ENCODE measurements around the gene BRAF.

The BRAF gene

DNA sequence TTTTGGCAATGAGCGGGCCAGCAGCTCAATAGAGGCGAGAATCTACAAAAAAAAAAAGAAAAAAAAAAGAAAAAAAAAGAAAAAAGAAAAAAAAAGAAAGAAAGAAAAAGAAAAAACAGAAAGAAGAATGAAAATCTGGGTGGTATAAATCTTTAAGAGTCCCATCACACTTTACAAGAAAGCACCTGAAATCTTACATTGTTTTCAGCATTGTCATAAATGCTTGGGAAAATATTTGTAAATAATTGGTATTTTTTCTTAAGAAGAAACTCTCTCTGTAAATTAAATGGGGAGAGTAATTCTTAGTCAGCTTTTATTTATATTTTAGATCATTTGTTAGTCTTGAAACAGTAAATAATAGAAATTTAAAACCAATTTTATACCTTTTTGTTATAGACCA, 190.0 kb downstream of the BRAF start:
- Histone ChIP-seq H3K4me1 (ENCODE audit: insufficient read depth, low read length, severe bottlenecking) (no peaks in the 10 kb centered on the region), H3K27ac (ENCODE audit: low read depth, low read length, poor library complexity, severe bottlenecking) (no peak overlapping the region), H3K36me3 (ENCODE audit: insufficient read depth, low read length) (peaks cover 16% of the 10 kb centered on the region; the same call in 1 of the 2 replicates), H3F3A (ENCODE audit: insufficient read depth, low read length) (no peaks in the 10 kb centered on the region), H3K27me3 (ENCODE audit: insufficient read depth, low read length) (no peaks in the 10 kb centered on the region), H3K79me2 (ENCODE audit: insufficient read depth, low read length) (no peaks in the 10 kb centered on the region), H3K9me3 (ENCODE audit: low read length) (no peaks in the 10 kb centered on the region), H3K9me2 (ENCODE audit: low read depth, low read length) (no peaks in the 10 kb centered on the region), H2AFZ (ENCODE audit: low read length) (no peak overlapping the region), H3K4me3 (ENCODE audit: low read depth, low read length, poor library complexity, severe bottlenecking) (no peak overlapping the region), H3K4me2 (ENCODE audit: low read length) (no peak overlapping the region), H4K20me1 (ENCODE audit: insufficient read depth, low read length) (no peaks in the 10 kb centered on the region), H3K9ac (ENCODE audit: low read length) (no peak overlapping the region)
- TF ChIP-seq, protein P1, sequence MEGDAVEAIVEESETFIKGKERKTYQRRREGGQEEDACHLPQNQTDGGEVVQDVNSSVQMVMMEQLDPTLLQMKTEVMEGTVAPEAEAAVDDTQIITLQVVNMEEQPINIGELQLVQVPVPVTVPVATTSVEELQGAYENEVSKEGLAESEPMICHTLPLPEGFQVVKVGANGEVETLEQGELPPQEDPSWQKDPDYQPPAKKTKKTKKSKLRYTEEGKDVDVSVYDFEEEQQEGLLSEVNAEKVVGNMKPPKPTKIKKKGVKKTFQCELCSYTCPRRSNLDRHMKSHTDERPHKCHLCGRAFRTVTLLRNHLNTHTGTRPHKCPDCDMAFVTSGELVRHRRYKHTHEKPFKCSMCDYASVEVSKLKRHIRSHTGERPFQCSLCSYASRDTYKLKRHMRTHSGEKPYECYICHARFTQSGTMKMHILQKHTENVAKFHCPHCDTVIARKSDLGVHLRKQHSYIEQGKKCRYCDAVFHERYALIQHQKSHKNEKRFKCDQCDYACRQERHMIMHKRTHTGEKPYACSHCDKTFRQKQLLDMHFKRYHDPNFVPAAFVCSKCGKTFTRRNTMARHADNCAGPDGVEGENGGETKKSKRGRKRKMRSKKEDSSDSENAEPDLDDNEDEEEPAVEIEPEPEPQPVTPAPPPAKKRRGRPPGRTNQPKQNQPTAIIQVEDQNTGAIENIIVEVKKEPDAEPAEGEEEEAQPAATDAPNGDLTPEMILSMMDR (IDR thresholded peaks at IDR 0.05; ENCODE audit: low read length): no peak
- TF ChIP-seq EZH2 (IDR thresholded peaks at IDR 0.05; ENCODE audit: borderline replicate concordance, low read length): no peak

DNA sequence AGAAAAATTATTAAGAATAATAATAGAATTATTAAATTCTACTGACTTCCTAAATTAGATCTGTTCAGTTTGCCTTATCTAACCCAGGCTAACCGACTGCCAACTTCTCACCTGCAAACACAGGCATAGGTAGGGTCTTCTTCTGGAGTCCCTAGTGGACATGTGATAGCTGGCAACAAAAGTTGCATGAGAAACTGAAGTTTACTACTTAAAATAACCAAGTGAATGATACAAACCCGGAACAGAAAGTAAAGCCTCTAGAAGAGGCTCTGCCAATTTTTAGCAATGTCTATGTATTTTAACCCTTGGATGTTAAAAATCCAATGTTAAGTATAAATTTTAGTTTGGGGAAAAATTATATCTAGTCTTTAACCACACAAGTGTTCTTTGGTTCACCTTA, 190.6 kb downstream of the BRAF start:
- Histone ChIP-seq H3K4me3 (ENCODE audit: low read depth, low read length, poor library complexity, severe bottlenecking) (no peak overlapping the region), H3K4me1 (ENCODE audit: insufficient read depth, low read length, severe bottlenecking) (no peaks in the 10 kb centered on the region), H3K79me2 (ENCODE audit: insufficient read depth, low read length) (no peaks in the 10 kb centered on the region), H3K4me2 (ENCODE audit: low read length) (no peak overlapping the region), H3K9ac (ENCODE audit: low read length) (no peak overlapping the region), H3F3A (ENCODE audit: insufficient read depth, low read length) (no peaks in the 10 kb centered on the region), H3K9me3 (ENCODE audit: low read length) (no peaks in the 10 kb centered on the region), H3K36me3 (ENCODE audit: insufficient read depth, low read length) (peaks cover 12% of the 10 kb centered on the region; the same call in 1 of the 2 replicates), H3K27ac (ENCODE audit: low read depth, low read length, poor library complexity, severe bottlenecking) (no peak overlapping the region), H3K27me3 (ENCODE audit: insufficient read depth, low read length) (no peaks in the 10 kb centered on the region), H2AFZ (ENCODE audit: low read length) (no peak overlapping the region), H3K9me2 (ENCODE audit: low read depth, low read length) (no peaks in the 10 kb centered on the region), H4K20me1 (ENCODE audit: insufficient read depth, low read length) (no peaks in the 10 kb centered on the region)
- TF ChIP-seq, protein P1 (IDR thresholded peaks at IDR 0.05; ENCODE audit: low read length): no peak
- no peak for TF ChIP-seq EZH2 (IDR thresholded peaks at IDR 0.05; ENCODE audit: borderline replicate concordance, low read length)

DNA sequence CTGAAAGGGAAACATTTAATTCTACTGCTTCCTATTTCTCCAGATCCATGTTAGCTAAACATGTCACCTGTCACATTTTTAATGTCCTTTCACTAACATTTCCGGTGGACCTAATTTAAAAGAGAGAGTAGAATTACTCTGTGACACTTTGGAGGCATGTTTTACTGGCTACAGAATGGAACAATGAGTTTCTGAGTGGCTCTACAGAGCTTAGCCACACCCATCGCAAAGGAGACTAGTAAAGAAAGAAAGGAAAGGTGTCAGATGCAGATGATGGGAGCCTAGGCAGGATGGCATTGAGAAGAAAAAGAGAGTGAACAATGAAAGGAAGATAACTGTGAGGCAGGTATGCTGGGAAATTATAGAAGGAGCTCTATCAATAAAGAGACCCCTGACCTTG, 192.3 kb downstream of the BRAF start:
- Histone ChIP-seq H4K20me1 (ENCODE audit: insufficient read depth, low read length) (no peaks in the 10 kb centered on the region), H3F3A (ENCODE audit: insufficient read depth, low read length) (no peaks in the 10 kb centered on the region), H3K27ac (ENCODE audit: low read depth, low read length, poor library complexity, severe bottlenecking) (no peak overlapping the region), H3K4me3 (ENCODE audit: low read depth, low read length, poor library complexity, severe bottlenecking) (no peak overlapping the region), H3K9ac (ENCODE audit: low read length) (no peak overlapping the region), H3K27me3 (ENCODE audit: insufficient read depth, low read length) (no peaks in the 10 kb centered on the region), H2AFZ (ENCODE audit: low read length) (no peak overlapping the region), H3K4me2 (ENCODE audit: low read length) (no peak overlapping the region), H3K9me3 (ENCODE audit: low read length) (no peaks in the 10 kb centered on the region), H3K36me3 (ENCODE audit: insufficient read depth, low read length) (peaks cover 4% of the 10 kb centered on the region; the same call in 1 of the 2 replicates), H3K9me2 (ENCODE audit: low read depth, low read length) (no peaks in the 10 kb centered on the region), H3K4me1 (ENCODE audit: insufficient read depth, low read length, severe bottlenecking) (no peaks in the 10 kb centered on the region), H3K79me2 (ENCODE audit: insufficient read depth, low read length) (no peaks in the 10 kb centered on the region)
- TF ChIP-seq EZH2 (IDR thresholded peaks at IDR 0.05; ENCODE audit: borderline replicate concordance, low read length): no peak
- TF ChIP-seq, protein P1 (IDR thresholded peaks at IDR 0.05; ENCODE audit: low read length): no peak

Data from OCI-LY1 (cell line).